ENCODE results near the gene CREBBP.

DNA sequence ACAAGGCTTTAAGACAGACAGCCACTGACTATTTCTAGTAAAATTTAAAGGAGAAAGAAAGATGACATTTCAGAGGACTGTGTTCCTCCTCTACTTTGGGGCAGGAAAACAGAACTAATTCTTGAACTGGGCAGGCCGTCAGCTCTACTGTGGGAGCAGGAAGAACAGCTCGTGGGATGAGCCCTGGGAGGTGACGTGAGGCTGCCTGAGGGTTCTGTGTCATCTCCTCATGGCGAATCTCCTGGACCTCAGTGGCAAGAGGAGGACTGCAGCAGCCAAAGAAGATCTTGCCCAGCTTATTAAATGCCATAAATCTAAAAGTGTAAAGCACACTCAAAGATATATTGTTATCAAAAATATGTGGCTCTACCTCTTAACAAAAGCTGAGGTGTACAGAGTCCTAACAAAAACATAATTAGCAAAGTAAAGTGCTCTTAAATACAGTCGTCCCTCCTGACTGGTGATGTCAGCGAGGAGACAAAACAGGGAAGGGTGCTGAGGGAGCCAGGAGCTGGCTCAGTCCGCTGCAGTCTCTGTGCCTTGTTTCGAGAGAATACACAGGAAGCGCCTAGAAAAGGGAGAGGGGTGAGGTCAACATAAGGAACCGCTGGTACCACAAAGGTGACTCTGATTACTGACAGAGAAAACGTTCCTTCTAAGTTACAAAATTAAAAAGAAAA is 58.0 kb downstream of the CREBBP start:
- TF ChIP-seq, protein P1, sequence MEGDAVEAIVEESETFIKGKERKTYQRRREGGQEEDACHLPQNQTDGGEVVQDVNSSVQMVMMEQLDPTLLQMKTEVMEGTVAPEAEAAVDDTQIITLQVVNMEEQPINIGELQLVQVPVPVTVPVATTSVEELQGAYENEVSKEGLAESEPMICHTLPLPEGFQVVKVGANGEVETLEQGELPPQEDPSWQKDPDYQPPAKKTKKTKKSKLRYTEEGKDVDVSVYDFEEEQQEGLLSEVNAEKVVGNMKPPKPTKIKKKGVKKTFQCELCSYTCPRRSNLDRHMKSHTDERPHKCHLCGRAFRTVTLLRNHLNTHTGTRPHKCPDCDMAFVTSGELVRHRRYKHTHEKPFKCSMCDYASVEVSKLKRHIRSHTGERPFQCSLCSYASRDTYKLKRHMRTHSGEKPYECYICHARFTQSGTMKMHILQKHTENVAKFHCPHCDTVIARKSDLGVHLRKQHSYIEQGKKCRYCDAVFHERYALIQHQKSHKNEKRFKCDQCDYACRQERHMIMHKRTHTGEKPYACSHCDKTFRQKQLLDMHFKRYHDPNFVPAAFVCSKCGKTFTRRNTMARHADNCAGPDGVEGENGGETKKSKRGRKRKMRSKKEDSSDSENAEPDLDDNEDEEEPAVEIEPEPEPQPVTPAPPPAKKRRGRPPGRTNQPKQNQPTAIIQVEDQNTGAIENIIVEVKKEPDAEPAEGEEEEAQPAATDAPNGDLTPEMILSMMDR (IDR thresholded peaks at IDR 0.05; ENCODE audit: extremely low read depth in 1 of 2, insufficient read depth in 1 of 2, low read depth in 1 of 2, low read length in 2 of 2): no peak
- TF ChIP-seq POLR2AphosphoS5 (IDR thresholded peaks at IDR 0.05; ENCODE audit: insufficient read depth, low read depth, low read length) (no peak), MYC (IDR thresholded peaks at IDR 0.05; ENCODE audit: low read depth, low read length) (no peak), EZH2 (IDR thresholded peaks at IDR 0.05; ENCODE audit: borderline replicate concordance, low read depth, low read length, severe bottlenecking) (no peak), GATA2 (IDR thresholded peaks at IDR 0.05; ENCODE audit: insufficient read depth, insufficient read length, low read depth, low read length) (no peak), FOS (IDR thresholded peaks at IDR 0.05; ENCODE audit: borderline replicate concordance, insufficient read depth, low read length) (no peak)

Data from endothelial cell of umbilical vein (primary cell).